Large intestine (tissue), 3 donors: Measurements from ENCODE around the gene KRT83. TPM values are rescaled to one million over a fixed set of nuclear protein-coding genes. Genes with fewer than 3 reads are reported as not detected.

Source experiments
- DNase-seq, 2 donors: peaks; one replicate each; pipeline versions ENCODE4 v3.0.0 to v3.0.0-alpha.2; 2013
- H3K27ac ChIP-seq: one replicate; pipeline ENCODE4 v1.5.1; 2013; ENCODE audit warnings: low read length
- H3K27me3 ChIP-seq: 2 replicates; pipeline ENCODE4 v1.6.1; 2013; ENCODE audit warnings: low read length; ENCODE audit not compliant: control insufficient read depth, insufficient read depth
- H3K36me3 ChIP-seq: 2 replicates; pipeline ENCODE4 v1.6.1; 2013; ENCODE audit warnings: low read length; ENCODE audit not compliant: control insufficient read depth, insufficient read depth
- H3K4me1 ChIP-seq: one replicate; pipeline ENCODE4 v1.6.1; 2013; ENCODE audit warnings: low read length; ENCODE audit not compliant: control insufficient read depth, insufficient read depth
- H3K4me3 ChIP-seq: one replicate; pipeline ENCODE4 v1.5.1; 2013; ENCODE audit warnings: low read length
- H3K9me3 ChIP-seq: one replicate; pipeline ENCODE4 v1.6.1; 2013; ENCODE audit warnings: mild to moderate bottlenecking, low read depth, low read length, moderate library complexity; ENCODE audit not compliant: control insufficient read depth
- WGBS: methylation state at CpG from one replicate; pipeline ENCODE4 v1.1.5; 2013; ENCODE audit warnings: low lambda C conversion rate; ENCODE audit not compliant: insufficient coverage; 5-methylcytosine and 5-hydroxymethylcytosine counted together
- polyA plus RNA-seq: library from polyadenylated mRNA; unstranded; fragments of 120-200 nt; gene quantifications from one replicate; pipeline ENCODE4 v1.2.1, GENCODE V29; 2013

The KRT83 gene
- polyA plus RNA-seq, 1 donor: 0.03 TPM

DNA sequence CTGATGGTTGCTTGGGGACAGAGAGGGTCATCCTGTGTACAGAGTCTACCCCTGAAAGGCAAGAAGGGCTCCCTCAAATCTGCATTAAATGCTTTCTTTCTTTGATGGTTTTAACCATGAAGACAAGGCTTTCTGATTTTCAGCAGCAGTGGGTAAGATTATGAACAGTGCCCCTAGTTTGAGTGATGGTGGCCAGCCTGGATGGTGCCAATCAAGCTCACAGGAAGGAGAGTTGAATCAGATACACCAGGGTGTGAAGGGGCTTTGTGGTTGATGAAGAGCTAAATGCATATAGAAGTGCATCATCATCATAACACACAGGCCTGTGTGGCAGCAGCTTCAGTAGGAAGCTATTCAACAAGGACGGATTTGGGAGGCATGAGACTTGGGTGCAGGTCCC lies 40.4 kb upstream of the KRT83 start:
- no peak for DNase-seq
- WGBS: no CpG with 5 or more reads among the region's 1 CpG
- Histone ChIP-seq H3K36me3 (no peaks in the 10 kb centered on the region), H3K27ac (no peak overlapping the region), H3K4me1 (no peaks in the 10 kb centered on the region), H3K27me3 (peaks cover 14% of the 10 kb centered on the region), H3K9me3 (no peaks in the 10 kb centered on the region), H3K4me3 (no peak overlapping the region)

DNA sequence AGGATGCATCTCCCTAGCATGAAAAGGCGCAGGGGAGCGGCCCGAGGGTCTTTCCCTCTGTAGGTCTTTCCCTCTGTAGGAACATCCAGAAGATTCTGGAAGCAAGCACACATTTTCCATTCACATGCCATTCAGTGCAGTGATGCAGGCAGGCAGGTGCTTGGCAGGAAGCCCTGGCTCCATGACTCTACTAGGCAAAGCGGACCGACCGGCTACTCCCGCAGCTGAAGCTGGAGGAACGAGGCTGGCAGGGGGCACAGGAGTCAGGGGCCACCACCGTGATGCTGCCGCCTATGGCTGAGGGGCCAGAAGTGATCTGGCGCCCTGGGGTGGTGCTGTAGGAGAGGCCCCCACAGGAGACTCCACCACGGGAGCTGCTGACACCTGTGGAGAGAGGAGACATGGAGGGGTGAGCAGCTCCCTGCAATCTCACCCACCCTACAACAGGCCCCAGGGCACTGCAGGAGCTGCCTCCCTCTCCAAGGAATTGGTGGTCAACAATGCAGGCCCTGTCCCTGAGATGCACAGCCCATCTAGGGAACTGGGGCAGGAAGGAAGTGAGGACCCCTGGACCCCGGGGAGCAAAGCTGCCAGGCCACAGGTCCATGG lies 39.6 kb upstream of the KRT83 start:
- WGBS: no CpG with 5 or more reads among the region's 13 CpGs
- H3K27me3 ChIP-seq: peaks cover 12% of the 10 kb centered on the region
- H3K27ac ChIP-seq: no peak overlapping the region
- no peak for DNase-seq
- H3K9me3 ChIP-seq: no peaks in the 10 kb centered on the region
- no peaks in the 10 kb centered on the region for H3K36me3 ChIP-seq
- no peak overlapping the region for H3K4me3 ChIP-seq
- H3K4me1 ChIP-seq: no peaks in the 10 kb centered on the region

DNA sequence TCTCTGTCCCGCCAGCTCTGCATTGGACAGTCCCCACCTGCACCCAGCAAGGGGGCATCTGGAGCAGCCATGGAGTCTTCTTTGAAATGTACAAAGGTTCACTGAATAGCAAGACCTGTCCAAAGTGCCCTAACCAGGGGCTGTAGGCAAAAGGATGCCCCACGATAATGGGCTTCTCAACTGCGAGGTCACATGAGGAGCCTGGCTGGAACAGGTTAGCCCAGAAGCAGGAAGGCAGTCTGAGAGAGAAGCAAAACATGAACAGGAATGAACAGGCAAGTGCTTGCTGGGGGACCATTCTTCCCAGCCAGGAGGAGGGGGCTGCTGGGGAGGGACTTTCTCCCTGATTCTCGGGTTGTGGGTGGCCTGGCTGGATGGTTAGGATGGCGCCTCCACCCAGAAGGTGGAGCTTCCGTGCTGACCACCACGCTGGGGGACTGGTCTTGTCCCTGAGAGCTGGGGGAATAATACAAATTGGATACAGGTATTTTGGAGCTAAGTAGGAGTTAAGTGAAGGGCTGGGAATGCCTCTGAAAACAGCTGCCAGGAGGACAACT lies 39.0 kb upstream of the KRT83 start:
- DNase-seq: no peak
- no peaks in the 10 kb centered on the region for H3K36me3 ChIP-seq
- no CpG with 5 or more reads among the region's 7 CpGs for WGBS

DNA sequence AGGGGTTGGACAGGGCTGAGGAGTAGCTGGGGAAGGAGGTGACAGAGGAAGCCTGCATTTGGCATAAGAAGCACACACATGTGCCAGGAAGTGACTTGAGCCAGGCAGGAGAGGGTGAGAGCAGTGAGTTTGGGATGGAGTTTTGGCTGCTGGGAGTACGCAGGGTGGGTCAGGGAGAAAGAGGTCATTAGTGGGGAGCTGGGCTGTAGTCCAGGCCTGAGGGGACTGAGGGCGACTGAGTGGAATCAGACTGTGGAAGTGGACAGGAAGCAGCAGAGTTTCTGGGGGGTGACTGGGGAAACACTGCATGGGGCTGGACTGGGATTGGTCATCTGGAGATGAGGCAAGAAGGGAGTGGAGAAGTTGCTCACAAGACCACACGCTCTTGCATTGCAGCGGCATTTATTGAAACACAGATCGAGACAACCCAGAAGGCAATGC lies 38.4 kb upstream of the KRT83 start:
- H3K27me3 ChIP-seq: peaks cover 7% of the 10 kb centered on the region
- DNase-seq: no peak
- no peak overlapping the region for H3K4me3 ChIP-seq
- no peaks in the 10 kb centered on the region for H3K36me3 ChIP-seq
- no peaks in the 10 kb centered on the region for H3K9me3 ChIP-seq
- WGBS: no CpG with 5 or more reads among the region's 5 CpGs
- no peaks in the 10 kb centered on the region for H3K4me1 ChIP-seq
- H3K27ac ChIP-seq: no peak overlapping the region

More for the DNA sequence above, 39.0 kb upstream of the KRT83 start:
- Histone ChIP-seq H3K4me1 (no peaks in the 10 kb centered on the region), H3K9me3 (no peaks in the 10 kb centered on the region), H3K27me3 (peaks cover 12% of the 10 kb centered on the region), H3K4me3 (no peak overlapping the region), H3K27ac (no peak overlapping the region)

DNA sequence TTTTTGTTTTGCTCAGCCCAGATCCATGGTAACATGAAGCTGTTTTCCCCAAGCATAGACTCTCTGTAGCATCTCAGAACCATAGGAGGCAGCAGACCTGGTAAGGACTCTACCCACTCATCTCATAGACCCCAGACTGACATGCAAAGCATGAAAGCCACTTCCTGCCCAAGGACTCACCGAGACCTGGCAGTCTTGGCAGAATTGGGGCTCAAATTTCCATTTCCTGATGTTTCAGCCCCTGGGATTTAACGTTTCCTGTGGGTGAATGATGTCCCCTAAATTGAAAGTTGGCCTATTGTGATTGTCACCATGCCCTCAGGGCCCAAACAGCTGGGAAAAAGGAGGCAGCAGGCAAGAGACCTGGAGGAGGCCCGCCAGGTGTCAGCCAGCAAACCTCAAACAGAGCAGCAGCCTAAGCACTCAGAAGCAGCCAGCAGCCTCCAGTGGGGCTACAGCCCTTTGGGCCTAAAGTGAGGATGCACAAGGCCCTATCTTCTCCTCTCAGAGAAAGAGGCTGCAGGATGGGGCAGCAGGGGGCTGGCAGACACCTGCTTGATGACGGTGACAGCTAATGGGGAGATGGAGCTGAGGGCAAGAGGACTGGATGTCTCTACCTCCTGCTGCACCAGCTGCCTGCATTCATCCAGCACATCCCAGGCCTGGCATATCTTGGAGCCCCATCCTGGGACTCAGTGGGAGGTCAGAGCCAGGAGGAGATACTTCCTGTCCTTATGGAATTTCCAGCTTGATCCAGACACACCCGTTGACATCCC lies 37.6 kb upstream of the KRT83 start:
- Histone ChIP-seq H3K27me3 (peaks cover 6% of the 10 kb centered on the region), H3K27ac (no peak overlapping the region), H3K36me3 (no peaks in the 10 kb centered on the region), H3K9me3 (no peaks in the 10 kb centered on the region), H3K4me3 (no peak overlapping the region), H3K4me1 (no peaks in the 10 kb centered on the region)
- DNase-seq: no peak
- no CpG with 5 or more reads among the region's 5 CpGs for WGBS

DNA sequence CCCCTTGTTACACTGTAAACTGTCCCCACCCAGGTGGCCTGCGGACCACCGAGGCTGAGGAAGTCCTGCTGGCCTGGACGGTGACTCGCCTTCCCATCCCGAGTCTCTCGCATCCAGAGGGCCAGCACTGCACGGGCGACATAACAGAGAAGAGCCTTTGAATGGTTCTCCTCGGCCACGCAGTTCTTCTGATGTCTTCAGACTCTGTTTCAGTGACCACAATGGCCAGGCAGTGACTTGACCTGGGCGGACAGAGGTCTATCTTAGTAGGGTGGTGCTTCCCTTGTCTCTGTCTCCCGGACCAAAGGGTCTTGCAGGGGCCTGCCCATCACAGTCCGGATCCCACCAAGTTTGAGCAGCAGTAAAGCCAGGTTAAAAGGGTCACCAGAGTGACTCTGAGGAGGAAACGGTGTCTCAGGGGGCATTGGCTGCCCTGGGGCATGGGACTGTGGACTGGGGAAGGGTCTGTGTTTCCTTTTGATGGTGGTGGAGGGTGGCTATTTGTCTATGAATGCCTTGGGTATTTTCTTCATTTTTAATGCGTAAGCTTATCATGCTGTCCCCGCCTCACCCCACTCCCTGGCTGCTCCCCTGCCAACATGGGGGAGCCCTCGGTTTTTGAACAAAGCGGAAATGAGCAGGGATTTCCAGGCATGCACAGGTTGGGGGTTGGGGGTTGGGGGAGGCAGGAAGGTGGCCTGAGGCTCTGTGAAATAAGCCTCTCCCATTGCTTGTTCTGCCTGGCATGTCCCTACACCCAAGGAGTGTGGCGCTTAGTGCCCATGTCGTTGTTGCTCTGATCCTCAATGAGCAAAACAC lies 35.8 kb upstream of the KRT83 start:
- H3K27ac ChIP-seq: no peak overlapping the region
- WGBS: no CpG with 5 or more reads among the region's 20 CpGs

DNA sequence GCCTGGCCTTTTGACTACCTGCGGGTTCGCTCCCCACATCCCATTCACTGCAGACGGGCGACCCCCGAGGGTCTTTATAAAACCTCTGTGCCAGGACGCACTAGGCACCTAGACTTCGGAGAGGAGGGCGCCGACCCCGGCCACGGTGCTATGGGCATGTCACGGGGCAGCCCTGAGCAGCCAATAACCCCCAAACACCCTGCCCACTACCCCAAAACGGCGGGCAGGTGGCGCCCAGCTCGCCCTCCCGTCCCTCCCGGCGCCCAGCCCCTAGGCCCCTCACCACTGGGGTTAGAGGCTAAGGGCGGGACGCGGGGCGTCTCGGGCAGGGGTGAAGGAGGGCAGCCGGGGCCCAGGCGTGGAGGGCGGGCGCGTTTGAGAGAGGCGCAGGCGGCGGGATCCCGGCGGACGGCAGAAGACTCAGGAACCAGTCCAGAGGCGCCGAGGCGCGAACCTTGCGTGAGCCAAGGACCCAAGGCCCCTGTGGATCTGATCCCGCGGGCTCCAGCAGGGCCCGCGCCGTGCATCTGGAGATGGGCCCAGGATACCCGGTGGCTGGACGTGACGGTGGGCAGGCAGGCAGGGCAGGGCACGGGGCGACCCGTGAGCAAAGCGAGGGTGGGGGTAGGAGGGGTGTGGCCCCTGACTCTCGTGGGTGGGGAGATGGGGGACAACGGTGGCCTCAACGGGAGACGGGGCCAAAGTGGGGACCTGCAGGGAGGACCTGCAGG lies 35.0 kb upstream of the KRT83 start:
- Histone ChIP-seq H3K27me3 (peaks cover 10% of the 10 kb centered on the region), H3K4me3 (no peak overlapping the region), H3K9me3 (no peaks in the 10 kb centered on the region), H3K36me3 (no peaks in the 10 kb centered on the region), H3K4me1 (no peaks in the 10 kb centered on the region), H3K27ac (no peak overlapping the region)
- no peak for DNase-seq
- WGBS: no CpG with 5 or more reads among the region's 56 CpGs

More for the DNA sequence above, 35.8 kb upstream of the KRT83 start:
- no peak for DNase-seq
- H3K4me3 ChIP-seq: no peak overlapping the region
- H3K27me3 ChIP-seq: peaks cover 10% of the 10 kb centered on the region
- no peaks in the 10 kb centered on the region for H3K36me3 ChIP-seq
- H3K9me3 ChIP-seq: no peaks in the 10 kb centered on the region
- H3K4me1 ChIP-seq: no peaks in the 10 kb centered on the region

DNA sequence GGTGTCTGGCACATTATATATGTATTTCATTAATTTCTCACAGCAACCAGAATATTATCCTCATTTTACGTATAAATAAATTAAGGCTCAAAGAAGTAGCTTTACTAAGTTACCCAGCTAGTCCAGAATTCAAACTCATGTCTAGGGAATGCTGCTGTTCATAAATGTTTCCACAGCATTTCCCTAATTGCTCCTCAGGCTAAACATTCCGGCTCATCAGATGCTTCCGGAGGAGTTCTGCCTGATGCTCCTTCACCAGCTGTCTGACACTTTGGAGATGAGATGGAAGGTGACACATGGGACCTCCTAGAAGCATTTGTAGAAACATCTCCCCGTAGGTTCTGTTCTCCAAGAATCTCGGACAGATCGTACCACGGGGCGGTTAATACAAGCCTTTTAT lies 34.0 kb upstream of the KRT83 start:
- no peaks in the 10 kb centered on the region for H3K9me3 ChIP-seq
- H3K4me3 ChIP-seq: no peak overlapping the region
- no peaks in the 10 kb centered on the region for H3K36me3 ChIP-seq
- no peak for DNase-seq
- no peaks in the 10 kb centered on the region for H3K4me1 ChIP-seq
- WGBS: 100% methylated on average over 1 of the region's 8 CpGs
- H3K27ac ChIP-seq: no peak overlapping the region
- H3K27me3 ChIP-seq: peaks cover 10% of the 10 kb centered on the region

DNA sequence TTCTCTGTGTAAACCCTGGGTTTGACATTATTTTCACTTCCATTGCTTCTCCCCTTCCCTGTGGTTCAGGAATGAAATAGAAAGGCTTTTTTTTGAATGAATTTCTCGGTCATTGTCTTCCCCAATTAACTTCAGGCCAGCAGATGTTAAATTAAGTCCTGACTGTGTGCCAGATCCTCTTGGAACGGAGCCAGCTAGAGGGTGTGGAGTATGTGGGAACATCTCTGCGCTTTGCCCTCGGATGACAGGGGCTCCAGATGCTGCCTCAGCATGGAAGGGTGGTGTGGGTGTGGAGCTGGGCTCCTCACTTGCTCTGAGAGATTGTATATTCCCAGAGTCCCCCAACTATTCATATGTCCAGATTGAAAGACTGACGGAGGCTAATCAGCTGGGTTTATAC lies 33.0 kb upstream of the KRT83 start:
- Histone ChIP-seq H3K4me1 (no peaks in the 10 kb centered on the region), H3K36me3 (no peaks in the 10 kb centered on the region), H3K27ac (no peak overlapping the region), H3K9me3 (no peaks in the 10 kb centered on the region), H3K4me3 (no peak overlapping the region), H3K27me3 (peaks cover 10% of the 10 kb centered on the region)
- no peak for DNase-seq
- no CpG with 5 or more reads among the region's 5 CpGs for WGBS

DNA sequence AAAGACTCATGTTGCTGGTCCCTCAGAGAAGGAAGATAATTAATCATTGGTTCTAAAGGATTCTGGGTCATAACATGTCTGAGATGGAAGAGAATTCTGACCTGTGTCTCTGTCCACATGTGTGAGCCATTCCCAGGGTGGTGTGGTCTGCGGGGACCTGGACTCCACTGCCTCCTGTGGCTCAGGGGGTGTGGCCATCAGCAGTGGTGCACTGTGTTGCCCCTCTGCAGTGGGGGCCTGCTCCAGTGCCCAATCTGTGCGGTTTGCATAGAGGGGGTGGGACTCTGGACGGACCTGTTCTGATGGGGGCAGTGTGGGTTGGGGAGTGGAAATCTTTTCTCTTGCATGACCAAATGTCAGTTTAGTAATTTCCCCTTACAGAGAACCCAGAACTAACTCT lies 32.6 kb upstream of the KRT83 start:
- H3K36me3 ChIP-seq: no peaks in the 10 kb centered on the region
- H3K27me3 ChIP-seq: peaks cover 10% of the 10 kb centered on the region
- no peaks in the 10 kb centered on the region for H3K4me1 ChIP-seq
- no peak for DNase-seq
- no CpG with 5 or more reads among the region's 3 CpGs for WGBS
- no peak overlapping the region for H3K4me3 ChIP-seq
- no peaks in the 10 kb centered on the region for H3K9me3 ChIP-seq
- H3K27ac ChIP-seq: no peak overlapping the region
